Measurements from ENCODE around the gene KCTD6. TPM values are rescaled to one million over a fixed set of nuclear protein-coding genes. Genes with fewer than 3 reads are reported as not detected.

KCTD6 gene
- total and polyA plus RNA-seq, 7 experiments from 2014 or later, result 4.1 to 14.2 (median 10.3) TPM

- ATAC-seq (no peak), DNase-seq (no peak)
- Histone ChIP-seq H3K9me3 (ENCODE audit: control insufficient read depth in 2 of 3, low read length in 3 of 3) (no peaks in the 10 kb centered on the region), H3K27ac (ENCODE audit: low read depth, low read length) (no peak overlapping the region), H3K36me3 (ENCODE audit: control insufficient read depth in 2 of 3, insufficient read depth in 3 of 3, low read length in 3 of 3) (no peaks in the 10 kb centered on the region), H3K27me3 (ENCODE audit: control insufficient read depth in 2 of 2, insufficient read depth in 2 of 2, low read length in 2 of 2) (no peaks in the 10 kb centered on the region), H3K4me1 (ENCODE audit: control insufficient read depth in 2 of 2, insufficient read depth in 2 of 2, low read length in 2 of 2) (no peaks in the 10 kb centered on the region), H3K4me3 (ENCODE audit: low read length) (no peak overlapping the region)
- Mint-ChIP-seq H3K27me3 (peaks cover 0 to 23% (median 0%) of the 10 kb centered on the region in 5 donors), H3K4me3 (no peak overlapping the region), H3K27ac (no peak overlapping the region), H3K9me3 (no peaks in the 10 kb centered on the region), H3K4me1 (no peaks in the 10 kb centered on the region), H3K36me3 (no peaks in the 10 kb centered on the region)
- intact Hi-C loops (cut with micrococcal nuclease), result no loop called here
- ChIA-PET POLR2A (no interaction called here), CTCF (interaction anchor here (1.1 kb wide), 1 partner anchor 21 kb away, joined by 5 read pairs; no protein-coding TSS in a partner anchor)
These were observed 48.4 kb downstream of the KCTD6 start for GRCh38 chr3:58540176-58540858.

GRCh38 chr3:58544541-58544940 is 52.6 kb downstream of the KCTD6 start:
- H3K27me3 Mint-ChIP-seq, result peaks cover 0 to 41% (median 0%) of the 10 kb centered on the region in 5 donors

GRCh38 chr3:58551636-58552180 is 59.8 kb downstream of the KCTD6 start:
- no peak overlapping the region for H3K27ac Mint-ChIP-seq
- intact Hi-C loops (cut with micrococcal nuclease), result no loop called here
- H3K27me3 ChIP-seq (ENCODE audit: control insufficient read depth in 2 of 2, insufficient read depth in 2 of 2, low read length in 2 of 2), result no peaks in the 10 kb centered on the region
- peaks cover 0 to 4% (median 0%) of the 10 kb centered on the region in 3 experiments for H3K9me3 ChIP-seq (ENCODE audit: control insufficient read depth in 2 of 3, low read length in 3 of 3)
- H3K4me3 Mint-ChIP-seq, result no peak overlapping the region
- no peaks in the 10 kb centered on the region for H3K4me1 ChIP-seq (ENCODE audit: control insufficient read depth in 2 of 2, insufficient read depth in 2 of 2, low read length in 2 of 2)
- H3K4me3 ChIP-seq (ENCODE audit: low read length), result no peak overlapping the region
- peaks cover 0 to 15% (median 10%) of the 10 kb centered on the region in 5 donors for H3K27me3 Mint-ChIP-seq
- ATAC-seq (no peak), DNase-seq (no peak)
- ChIA-PET POLR2A (no interaction called here), CTCF (no interaction called here)
- no peaks in the 10 kb centered on the region for H3K4me1 Mint-ChIP-seq
- H3K9me3 Mint-ChIP-seq, result peaks cover 2 to 24% (median 8%) of the 10 kb centered on the region in 11 donors
- peaks cover 0 to 9% (median 7%) of the 10 kb centered on the region in 5 donors for H3K36me3 Mint-ChIP-seq
- no peak overlapping the region for H3K27ac ChIP-seq (ENCODE audit: low read depth, low read length)
- no peaks in the 10 kb centered on the region for H3K36me3 ChIP-seq (ENCODE audit: control insufficient read depth in 2 of 3, insufficient read depth in 3 of 3, low read length in 3 of 3)

More at GRCh38 chr3:58544541-58544940, 52.6 kb downstream of the KCTD6 start:
- intact Hi-C loops (cut with micrococcal nuclease), result no loop called here
- Mint-ChIP-seq H3K4me3 (no peak overlapping the region), H3K36me3 (no peaks in the 10 kb centered on the region), H3K9me3 (peaks cover 0 to 1% (median 0%) of the 10 kb centered on the region in 11 donors), H3K27ac (no peak overlapping the region), H3K4me1 (no peaks in the 10 kb centered on the region)
- Histone ChIP-seq H3K4me3 (ENCODE audit: low read length) (no peak overlapping the region), H3K27me3 (ENCODE audit: control insufficient read depth in 2 of 2, insufficient read depth in 2 of 2, low read length in 2 of 2) (no peaks in the 10 kb centered on the region), H3K36me3 (ENCODE audit: control insufficient read depth in 2 of 3, insufficient read depth in 3 of 3, low read length in 3 of 3) (no peaks in the 10 kb centered on the region), H3K9me3 (ENCODE audit: control insufficient read depth in 2 of 3, low read length in 3 of 3) (no peaks in the 10 kb centered on the region), H3K27ac (ENCODE audit: low read depth, low read length) (no peak overlapping the region), H3K4me1 (ENCODE audit: control insufficient read depth in 2 of 2, insufficient read depth in 2 of 2, low read length in 2 of 2) (no peaks in the 10 kb centered on the region)
- ATAC-seq (no peak), DNase-seq (no peak)
- POLR2A ChIA-PET, result no interaction called here
- CTCF ChIA-PET, result no interaction called here

Other genes starting within 250 kb of the KCTD6 start
- gene RPP14, start 185.9 kb upstream of the KCTD6 start, total RNA-seq, result 10 to 100 TPM; 14.8 to 21.6 (median 17.6) TPM
- 1 to 10 TPM; 6.8 to 7.1 TPM for gene RPP14, start 185.9 kb upstream of the KCTD6 start, polyA plus RNA-seq
- gene HTD2, start 185.6 kb upstream of the KCTD6 start, total RNA-seq, result 10 to 100 TPM in 2 of 5 experiments, 1 to 10 TPM in 3; 4.5 to 10.6 (median 9.2) TPM
- gene HTD2, start 185.6 kb upstream of the KCTD6 start, polyA plus RNA-seq, result 10 to 100 TPM; 25.7 to 35.8 TPM
- gene PXK, start 159.2 kb upstream of the KCTD6 start, total RNA-seq, result 10 to 100 TPM; 17.3 to 38.9 (median 22.3) TPM
- gene PXK, start 159.2 kb upstream of the KCTD6 start, polyA plus RNA-seq, result 10 to 100 TPM; 23.1 to 26.3 TPM
- 10 to 100 TPM; 30.1 to 58.1 (median 54.0) TPM for gene PDHB, start 58.3 kb upstream of the KCTD6 start, total RNA-seq
- gene PDHB, start 58.3 kb upstream of the KCTD6 start, polyA plus RNA-seq, result 100 to 1,000 TPM; 106 to 128 TPM
- gene ACOX2, start 45.1 kb downstream of the KCTD6 start, total RNA-seq, result not detected
- not detected for gene ACOX2, start 45.1 kb downstream of the KCTD6 start, polyA plus RNA-seq
- gene FAM107A, start 85.3 kb downstream of the KCTD6 start, total RNA-seq, result not detected
- gene FAM107A, start 85.3 kb downstream of the KCTD6 start, polyA plus RNA-seq, result not detected
- not detected for gene FAM3D, start 174.7 kb downstream of the KCTD6 start, total RNA-seq
- not detected for gene FAM3D, start 174.7 kb downstream of the KCTD6 start, polyA plus RNA-seq